ENCODE results near the gene C3orf70. TPM values are rescaled to one million over a fixed set of nuclear protein-coding genes. Genes with fewer than 3 reads are reported as not detected.

The C3orf70 gene
- total and polyA plus RNA-seq, 7 experiments from 2014 or later = 0.05 TPM; not detected in 6

DNA sequence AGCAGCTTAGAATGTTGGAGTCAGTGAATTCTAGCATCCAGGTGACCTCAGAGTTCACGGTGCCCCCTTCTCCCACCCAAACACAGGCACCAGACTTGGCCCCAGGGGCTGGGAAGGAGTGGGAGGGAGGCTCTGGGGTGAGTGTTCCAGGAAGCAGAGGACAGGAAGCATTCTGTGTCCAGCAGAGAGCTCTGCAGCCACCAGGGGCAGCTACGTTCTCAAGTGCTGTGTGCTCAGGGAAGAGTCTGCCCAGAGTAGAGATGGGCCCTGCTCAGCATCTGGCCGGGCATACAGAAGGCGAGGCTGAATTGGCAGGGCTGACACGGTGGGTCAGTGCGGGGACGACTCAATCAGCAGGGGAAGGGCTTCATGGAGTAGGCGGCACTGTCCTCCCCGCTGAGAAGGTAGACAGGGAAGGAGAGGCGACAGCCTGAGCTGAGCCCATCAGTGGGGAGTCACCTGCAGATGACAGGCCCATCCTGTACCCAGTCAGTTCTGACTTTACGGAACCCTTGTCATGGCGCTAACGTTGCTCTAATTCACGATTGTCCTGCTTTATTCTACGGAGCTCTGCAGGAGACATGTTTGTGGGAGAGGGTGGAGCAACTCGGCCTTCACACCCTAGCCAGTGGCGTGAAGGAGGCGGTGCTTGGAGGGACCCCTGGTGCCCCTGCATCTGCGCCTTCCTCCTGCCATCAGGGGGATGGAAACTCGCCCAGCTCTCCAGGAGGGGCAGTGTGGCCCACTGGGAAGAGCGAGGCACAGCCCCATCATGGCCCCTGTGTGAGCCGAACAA, 82.2 kb downstream of the C3orf70 start:
- Histone ChIP-seq H3K4me3 (ENCODE audit: low read length) (no peak overlapping the region), H3K27me3 (ENCODE audit: control insufficient read depth in 2 of 2, insufficient read depth in 2 of 2, low read length in 2 of 2) (no peaks in the 10 kb centered on the region), H3K4me1 (ENCODE audit: control insufficient read depth in 2 of 2, insufficient read depth in 2 of 2, low read length in 2 of 2) (no peaks in the 10 kb centered on the region), H3K27ac (ENCODE audit: low read depth, low read length) (no peak overlapping the region), H3K36me3 (ENCODE audit: control insufficient read depth in 2 of 3, insufficient read depth in 3 of 3, low read length in 3 of 3) (no peaks in the 10 kb centered on the region), H3K9me3 (ENCODE audit: control insufficient read depth in 2 of 3, low read length in 3 of 3) (no peaks in the 10 kb centered on the region)
- H3K36me3 Mint-ChIP-seq = no peaks in the 10 kb centered on the region
- peaks cover 0 to 5% (median 0%) of the 10 kb centered on the region in 5 donors for H3K27me3 Mint-ChIP-seq
- intact Hi-C loops (cut with micrococcal nuclease) = no loop called here
- POLR2A ChIA-PET = no interaction called here
- H3K4me3 Mint-ChIP-seq = no peak overlapping the region
- CTCF ChIA-PET = no interaction called here
- ATAC-seq (no peak), DNase-seq (no peak)
- no peak overlapping the region for H3K27ac Mint-ChIP-seq
- H3K4me1 Mint-ChIP-seq = no peaks in the 10 kb centered on the region
- H3K9me3 Mint-ChIP-seq = peaks cover 0 to 5% (median 0%) of the 10 kb centered on the region in 11 donors

DNA sequence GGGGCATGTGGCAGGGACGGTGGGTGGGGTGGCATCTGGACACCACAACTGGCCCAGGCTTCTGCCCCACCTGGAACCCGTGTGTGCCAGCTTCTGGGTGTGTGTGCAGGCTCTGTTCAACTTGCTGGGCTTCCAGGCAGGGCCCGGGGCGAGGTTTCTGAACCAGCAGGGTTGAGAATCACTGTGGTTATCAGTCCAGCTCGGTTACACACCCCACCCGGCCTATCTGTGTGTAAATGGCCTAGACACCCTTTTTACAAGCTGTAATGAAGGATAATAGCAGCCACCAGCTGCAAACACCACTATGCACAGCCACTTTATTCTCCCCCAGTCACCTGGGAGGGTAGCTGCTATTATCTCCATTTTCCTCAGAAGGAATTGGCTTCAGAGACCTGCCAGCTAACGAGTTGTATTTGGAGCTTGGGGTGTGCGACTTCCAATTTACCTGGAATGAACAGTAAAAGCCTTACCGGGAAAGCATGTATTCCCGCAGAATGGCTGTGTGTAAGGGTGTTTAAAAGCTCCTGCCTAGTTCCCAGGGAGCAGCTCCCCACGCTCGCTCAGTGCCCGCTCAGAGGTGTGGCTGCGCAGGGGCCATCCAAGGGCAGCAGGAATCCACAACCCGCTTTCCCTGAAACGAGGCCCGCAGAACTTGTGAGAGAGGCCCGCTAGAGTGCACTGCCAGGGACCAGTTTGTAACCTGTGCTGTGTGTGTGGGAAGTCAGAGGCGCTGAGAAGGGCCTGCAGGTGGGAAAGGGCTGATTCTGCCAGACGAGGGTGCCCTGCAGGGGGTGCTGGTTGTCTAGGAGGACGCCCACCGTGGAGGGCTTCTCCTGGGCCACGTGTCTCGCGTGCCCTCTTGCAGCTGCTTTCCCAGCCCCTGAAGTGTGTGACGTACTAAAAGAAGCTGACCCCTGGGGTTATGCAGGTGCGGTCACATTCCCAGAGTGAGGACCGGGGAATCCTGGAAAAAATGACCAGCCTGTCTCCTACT, 83.5 kb downstream of the C3orf70 start:
- Mint-ChIP-seq H3K27me3 (peaks cover 0 to 5% (median 0%) of the 10 kb centered on the region in 5 donors), H3K4me1 (no peaks in the 10 kb centered on the region), H3K4me3 (no peak overlapping the region), H3K9me3 (peaks cover 0 to 5% (median 0%) of the 10 kb centered on the region in 11 donors), H3K36me3 (no peaks in the 10 kb centered on the region), H3K27ac (no peak overlapping the region)
- Histone ChIP-seq H3K27ac (ENCODE audit: low read depth, low read length) (no peak overlapping the region), H3K27me3 (ENCODE audit: control insufficient read depth in 2 of 2, insufficient read depth in 2 of 2, low read length in 2 of 2) (no peaks in the 10 kb centered on the region), H3K4me3 (ENCODE audit: low read length) (no peak overlapping the region), H3K36me3 (ENCODE audit: control insufficient read depth in 2 of 3, insufficient read depth in 3 of 3, low read length in 3 of 3) (no peaks in the 10 kb centered on the region), H3K4me1 (ENCODE audit: control insufficient read depth in 2 of 2, insufficient read depth in 2 of 2, low read length in 2 of 2) (no peaks in the 10 kb centered on the region), H3K9me3 (ENCODE audit: control insufficient read depth in 2 of 3, low read length in 3 of 3) (no peaks in the 10 kb centered on the region)
- ChIA-PET POLR2A (no interaction called here), CTCF (no interaction called here)
- intact Hi-C loops (cut with micrococcal nuclease) = no loop called here
- DNase-seq = no peak
- no peak for ATAC-seq

DNA sequence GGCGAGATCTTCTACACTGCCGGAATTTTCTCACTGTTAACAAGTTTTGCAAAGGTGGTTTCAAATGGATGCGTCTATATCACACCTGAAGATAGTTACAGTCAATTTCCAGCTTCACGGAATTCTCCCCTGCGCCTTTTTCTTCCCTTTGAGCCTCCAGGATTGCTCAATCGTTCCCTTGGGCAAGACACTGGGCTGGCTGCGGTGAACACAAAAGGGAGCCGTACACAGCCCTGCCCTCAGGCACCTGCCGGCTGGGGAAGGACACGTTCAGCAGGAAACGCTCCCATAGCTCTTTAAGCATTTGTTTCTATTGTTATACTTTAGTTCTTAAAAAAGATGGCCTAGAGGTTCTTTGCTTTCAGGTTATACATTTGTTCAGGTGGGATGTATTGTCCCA, 85.7 kb downstream of the C3orf70 start:
- intact Hi-C loops (cut with micrococcal nuclease) = no loop called here
- no peaks in the 10 kb centered on the region for H3K9me3 ChIP-seq (ENCODE audit: control insufficient read depth in 2 of 3, low read length in 3 of 3)
- Mint-ChIP-seq H3K27ac (no peak overlapping the region), H3K9me3 (peaks cover 0 to 20% (median 3%) of the 10 kb centered on the region in 11 donors), H3K4me1 (no peaks in the 10 kb centered on the region), H3K36me3 (no peaks in the 10 kb centered on the region), H3K4me3 (no peak overlapping the region), H3K27me3 (no peaks in the 10 kb centered on the region)
- no peaks in the 10 kb centered on the region for H3K36me3 ChIP-seq (ENCODE audit: control insufficient read depth in 2 of 3, insufficient read depth in 3 of 3, low read length in 3 of 3)
- DNase-seq (no peak), ATAC-seq (no peak)
- ChIA-PET POLR2A (no interaction called here), CTCF (no interaction called here)
- H3K27ac ChIP-seq (ENCODE audit: low read depth, low read length) = no peak overlapping the region
- no peaks in the 10 kb centered on the region for H3K27me3 ChIP-seq (ENCODE audit: control insufficient read depth in 2 of 2, insufficient read depth in 2 of 2, low read length in 2 of 2)
- no peak overlapping the region for H3K4me3 ChIP-seq (ENCODE audit: low read length)
- H3K4me1 ChIP-seq (ENCODE audit: control insufficient read depth in 2 of 2, insufficient read depth in 2 of 2, low read length in 2 of 2) = no peaks in the 10 kb centered on the region

DNA sequence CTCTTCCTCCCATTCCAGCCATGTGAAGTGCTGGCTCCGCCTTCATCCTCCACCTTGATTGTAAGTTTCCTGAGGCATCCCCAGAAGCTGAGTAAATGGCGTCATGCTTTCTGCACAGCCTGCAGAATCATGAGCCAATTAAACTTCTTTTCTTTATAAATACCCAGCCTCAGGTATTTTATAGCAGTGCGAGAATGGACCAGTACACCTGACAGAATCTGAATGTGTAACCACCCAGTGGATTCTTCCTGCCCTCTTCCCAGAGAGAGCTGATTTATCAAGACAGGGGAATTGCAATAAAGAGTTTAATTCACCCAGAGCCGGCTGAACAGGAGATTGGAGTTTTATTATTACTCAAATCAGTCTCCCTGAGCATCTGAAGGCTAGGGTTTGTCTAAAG, 86.6 kb downstream of the C3orf70 start:
- no peak overlapping the region for H3K4me3 Mint-ChIP-seq
- Histone ChIP-seq H3K9me3 (ENCODE audit: control insufficient read depth in 2 of 3, low read length in 3 of 3) (peaks cover 0 to 6% (median 0%) of the 10 kb centered on the region in 3 experiments), H3K4me3 (ENCODE audit: low read length) (no peak overlapping the region), H3K27me3 (ENCODE audit: control insufficient read depth in 2 of 2, insufficient read depth in 2 of 2, low read length in 2 of 2) (no peaks in the 10 kb centered on the region), H3K4me1 (ENCODE audit: control insufficient read depth in 2 of 2, insufficient read depth in 2 of 2, low read length in 2 of 2) (no peaks in the 10 kb centered on the region), H3K36me3 (ENCODE audit: control insufficient read depth in 2 of 3, insufficient read depth in 3 of 3, low read length in 3 of 3) (no peaks in the 10 kb centered on the region), H3K27ac (ENCODE audit: low read depth, low read length) (no peak overlapping the region)
- peaks cover 0 to 27% (median 7%) of the 10 kb centered on the region in 11 donors for H3K9me3 Mint-ChIP-seq
- H3K27ac Mint-ChIP-seq = no peak overlapping the region
- DNase-seq (no peak), ATAC-seq (no peak)
- ChIA-PET POLR2A (no interaction called here), CTCF (no interaction called here)
- intact Hi-C loops (cut with micrococcal nuclease) = no loop called here
- no peaks in the 10 kb centered on the region for H3K4me1 Mint-ChIP-seq
- no peaks in the 10 kb centered on the region for H3K27me3 Mint-ChIP-seq
- H3K36me3 Mint-ChIP-seq = peaks cover 0 to 4% (median 0%) of the 10 kb centered on the region in 5 donors

DNA sequence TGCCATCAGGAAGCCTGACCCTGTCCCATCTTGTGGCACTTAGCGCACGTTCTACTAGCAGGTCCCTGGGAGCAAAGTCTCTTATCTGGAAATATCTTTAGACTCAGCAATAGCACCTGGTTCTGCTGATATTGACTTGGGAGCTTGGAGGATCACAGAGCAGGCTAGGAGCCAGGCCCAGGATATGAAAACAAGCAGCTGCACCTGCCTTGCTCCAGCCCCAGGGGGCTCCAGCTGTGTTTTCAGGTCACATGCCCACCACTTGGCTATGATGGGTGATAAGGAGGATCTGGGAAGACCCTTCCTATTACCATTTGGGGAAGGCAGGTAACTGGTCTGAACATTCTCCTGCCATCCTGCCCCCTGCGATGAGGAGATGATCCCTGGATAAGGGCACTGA, 87.8 kb downstream of the C3orf70 start:
- Mint-ChIP-seq H3K4me1 (no peaks in the 10 kb centered on the region), H3K27me3 (no peaks in the 10 kb centered on the region), H3K27ac (no peak overlapping the region), H3K4me3 (no peak overlapping the region), H3K9me3 (peaks cover 0 to 39% (median 12%) of the 10 kb centered on the region in 11 donors), H3K36me3 (peaks cover 0 to 8% (median 3%) of the 10 kb centered on the region in 5 donors)
- Histone ChIP-seq H3K27me3 (ENCODE audit: control insufficient read depth in 2 of 2, insufficient read depth in 2 of 2, low read length in 2 of 2) (no peaks in the 10 kb centered on the region), H3K9me3 (ENCODE audit: control insufficient read depth in 2 of 3, low read length in 3 of 3) (peaks cover 0 to 15% (median 0%) of the 10 kb centered on the region in 3 experiments), H3K36me3 (ENCODE audit: control insufficient read depth in 2 of 3, insufficient read depth in 3 of 3, low read length in 3 of 3) (no peaks in the 10 kb centered on the region), H3K4me1 (ENCODE audit: control insufficient read depth in 2 of 2, insufficient read depth in 2 of 2, low read length in 2 of 2) (no peaks in the 10 kb centered on the region), H3K4me3 (ENCODE audit: low read length) (no peak overlapping the region), H3K27ac (ENCODE audit: low read depth, low read length) (no peak overlapping the region)
- ChIA-PET POLR2A (no interaction called here), CTCF (no interaction called here)
- intact Hi-C loops (cut with micrococcal nuclease) = no loop called here
- ATAC-seq = no peak
- no peak for DNase-seq

DNA sequence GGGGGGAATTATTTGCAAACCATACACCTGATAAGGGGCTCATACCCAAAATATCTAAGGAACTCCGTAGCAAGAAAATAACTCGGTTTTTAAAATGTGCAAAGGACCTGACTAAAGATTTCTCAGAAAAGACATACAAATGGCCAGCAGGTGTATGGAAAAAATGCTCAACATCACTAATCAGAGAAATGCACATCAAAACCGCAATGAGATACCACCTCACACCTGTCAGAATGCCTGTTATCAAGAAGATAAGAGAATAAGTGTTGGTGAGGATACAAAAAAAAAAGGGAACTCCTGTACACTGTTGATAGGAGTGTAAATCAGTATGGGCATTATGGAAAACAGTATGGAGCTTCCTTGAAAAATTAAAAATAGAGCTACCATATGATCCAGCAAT, 89.4 kb downstream of the C3orf70 start:
- ChIA-PET CTCF (no interaction called here), POLR2A (no interaction called here)
- Mint-ChIP-seq H3K27ac (no peak overlapping the region), H3K4me1 (no peaks in the 10 kb centered on the region), H3K9me3 (peaks cover 4 to 55% (median 22%) of the 10 kb centered on the region in 11 donors), H3K36me3 (peaks cover 0 to 17% (median 4%) of the 10 kb centered on the region in 5 donors), H3K4me3 (no peak overlapping the region), H3K27me3 (no peaks in the 10 kb centered on the region)
- intact Hi-C loops (cut with micrococcal nuclease) = no loop called here
- H3K9me3 ChIP-seq (ENCODE audit: control insufficient read depth in 2 of 3, low read length in 3 of 3) = peaks cover 0 to 21% (median 0%) of the 10 kb centered on the region in 3 experiments
- no peaks in the 10 kb centered on the region for H3K27me3 ChIP-seq (ENCODE audit: control insufficient read depth in 2 of 2, insufficient read depth in 2 of 2, low read length in 2 of 2)
- no peak overlapping the region for H3K4me3 ChIP-seq (ENCODE audit: low read length)
- ATAC-seq (no peak), DNase-seq (no peak)
- H3K36me3 ChIP-seq (ENCODE audit: control insufficient read depth in 2 of 3, insufficient read depth in 3 of 3, low read length in 3 of 3) = no peaks in the 10 kb centered on the region
- H3K4me1 ChIP-seq (ENCODE audit: control insufficient read depth in 2 of 2, insufficient read depth in 2 of 2, low read length in 2 of 2) = no peaks in the 10 kb centered on the region
- no peak overlapping the region for H3K27ac ChIP-seq (ENCODE audit: low read depth, low read length)
